WTC11 (cell line): Measurements from ENCODE around the gene MYO7B.

Experiments
- ETV6 ChIP-seq: sonication (generic); formaldehyde crosslinking; IDR thresholded peaks from 2 replicates; pipeline ENCODE4 v1.8.1; 2022; ENCODE audit warnings: mild to moderate bottlenecking, missing genetic modification reagents
- HMGA2 ChIP-seq: fragments of 250-450 bp; sonication (Bioruptor Pico); IDR thresholded peaks from 2 replicates; pipeline ENCODE4 v1.4.0; 2021; ENCODE audit warnings: mild to moderate bottlenecking, moderate library complexity
- JAZF1 ChIP-seq: fragments of 250-450 bp; sonication (Bioruptor Pico); IDR thresholded peaks from 2 replicates; pipeline ENCODE4 v1.9.0; 2021; ENCODE audit warnings: moderate library complexity, mild to moderate bottlenecking, inconsistent platforms
- JUN ChIP-seq: sonication (generic); formaldehyde crosslinking; IDR thresholded peaks from 2 replicates; pipeline ENCODE4 v1.8.0; 2023; ENCODE audit warnings: mild to moderate bottlenecking, missing genetic modification reagents
- MXD4 ChIP-seq: fragments of 250-450 bp; sonication (Bioruptor Pico); IDR thresholded peaks from 2 replicates; pipeline ENCODE4 v1.8.0; 2021; ENCODE audit warnings: mild to moderate bottlenecking, moderate library complexity, borderline replicate concordance
- NFE2L1 ChIP-seq: sonication (generic); formaldehyde crosslinking; IDR thresholded peaks from 2 replicates; pipeline ENCODE4 v1.8.1; 2023; ENCODE audit warnings: missing genetic modification reagents
- TCF7 ChIP-seq: sonication (generic); formaldehyde crosslinking; IDR thresholded peaks from 2 replicates; pipeline ENCODE4 v1.8.0; 2022; ENCODE audit warnings: mild to moderate bottlenecking, low read depth, missing genetic modification reagents, moderate library complexity
- TF ChIP-seq, protein P1 (sequence below): sonication (generic); formaldehyde crosslinking; IDR thresholded peaks from 2 replicates; pipeline ENCODE4 v1.8.1; 2022; ENCODE audit warnings: low read depth, missing genetic modification reagents, borderline replicate concordance
- TF ChIP-seq, protein P2 (sequence below): sonication (generic); formaldehyde crosslinking; IDR thresholded peaks from 2 replicates; pipeline ENCODE4 v1.8.1; 2022; ENCODE audit warnings: low read depth, mild to moderate bottlenecking, moderate library complexity, missing genetic modification reagents, borderline replicate concordance
- TF ChIP-seq, protein P3 (sequence below): sonication (generic); formaldehyde crosslinking; IDR thresholded peaks from 2 replicates; pipeline ENCODE4 v1.8.1; 2022; ENCODE audit warnings: missing genetic modification reagents, borderline replicate concordance
- TF ChIP-seq, protein P4 (sequence below): fragments of 200-600 bp; IDR thresholded peaks from 2 replicates; pipeline ENCODE4 v1.8.0; 2022; ENCODE audit warnings: antibody characterized with exemption
- TF ChIP-seq, protein P5 (sequence below): sonication (generic); formaldehyde crosslinking; IDR thresholded peaks from 2 replicates; pipeline ENCODE4 v1.8.1; 2023; ENCODE audit warnings: mild to moderate bottlenecking, missing genetic modification reagents, moderate library complexity
- TF ChIP-seq, protein P6 (sequence below): sonication (generic); formaldehyde crosslinking; IDR thresholded peaks from 2 replicates; pipeline ENCODE4 v1.8.0; 2022; ENCODE audit warnings: mild to moderate bottlenecking, missing genetic modification reagents
- TF ChIP-seq, protein P7 (sequence below): fragments of 250-450 bp; sonication (Bioruptor Pico); IDR thresholded peaks from 2 replicates; pipeline ENCODE4 v1.9.0; 2021; ENCODE audit warnings: mild to moderate bottlenecking

DNA sequence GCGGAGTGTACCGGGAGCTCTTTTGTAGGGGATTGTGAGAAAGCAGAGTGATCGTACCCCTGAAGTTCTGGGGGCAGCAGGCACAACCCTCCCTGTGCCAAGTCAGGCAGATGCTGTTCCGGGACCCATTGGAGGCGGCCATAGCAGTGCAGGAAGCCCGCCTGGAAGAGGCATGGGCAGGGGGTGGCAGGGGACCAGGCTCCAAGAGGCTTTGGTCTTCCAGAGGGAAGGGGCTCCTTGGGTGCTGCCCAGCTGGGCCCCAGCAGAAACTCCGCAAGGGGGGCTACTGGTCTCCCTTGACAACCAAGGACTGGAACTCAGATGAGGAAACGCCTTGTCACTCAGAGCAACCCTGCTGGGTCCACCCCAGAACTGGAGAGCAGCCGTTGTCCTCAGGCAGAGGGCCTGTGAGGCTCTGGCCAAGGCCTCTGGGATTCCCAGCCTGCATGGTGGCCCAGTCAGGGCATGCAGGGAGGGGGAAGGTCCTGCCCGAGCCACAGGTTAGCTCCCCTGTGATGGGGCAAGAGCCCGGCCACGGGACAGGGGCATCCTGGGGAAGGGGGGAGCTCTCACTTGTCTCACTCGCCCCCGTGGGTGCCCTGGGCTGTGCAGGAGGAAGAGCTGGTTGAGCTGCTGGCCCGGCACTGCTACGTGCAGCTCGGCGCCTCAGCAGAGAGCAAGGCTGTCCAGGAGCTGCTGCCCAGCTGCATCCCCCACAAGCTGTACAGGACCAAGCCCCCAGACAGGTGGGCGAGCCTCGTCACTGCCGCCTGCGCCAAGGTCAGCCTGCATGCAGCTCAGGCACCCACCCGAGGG lies 89.5 kb downstream of the MYO7B start:
- TF ChIP-seq ETV6 (CRISPR knock-in tag) (no peak), MXD4 (no peak), JAZF1 (CRISPR knock-in tag) (no peak), NFE2L1 (CRISPR knock-in tag) (no peak), JUN (no peak), HMGA2 (no peak), TCF7 (CRISPR knock-in tag) (no peak)
- TF ChIP-seq, protein P1, sequence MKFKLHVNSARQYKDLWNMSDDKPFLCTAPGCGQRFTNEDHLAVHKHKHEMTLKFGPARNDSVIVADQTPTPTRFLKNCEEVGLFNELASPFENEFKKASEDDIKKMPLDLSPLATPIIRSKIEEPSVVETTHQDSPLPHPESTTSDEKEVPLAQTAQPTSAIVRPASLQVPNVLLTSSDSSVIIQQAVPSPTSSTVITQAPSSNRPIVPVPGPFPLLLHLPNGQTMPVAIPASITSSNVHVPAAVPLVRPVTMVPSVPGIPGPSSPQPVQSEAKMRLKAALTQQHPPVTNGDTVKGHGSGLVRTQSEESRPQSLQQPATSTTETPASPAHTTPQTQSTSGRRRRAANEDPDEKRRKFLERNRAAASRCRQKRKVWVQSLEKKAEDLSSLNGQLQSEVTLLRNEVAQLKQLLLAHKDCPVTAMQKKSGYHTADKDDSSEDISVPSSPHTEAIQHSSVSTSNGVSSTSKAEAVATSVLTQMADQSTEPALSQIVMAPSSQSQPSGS: no peak
- TF ChIP-seq, protein P2, sequence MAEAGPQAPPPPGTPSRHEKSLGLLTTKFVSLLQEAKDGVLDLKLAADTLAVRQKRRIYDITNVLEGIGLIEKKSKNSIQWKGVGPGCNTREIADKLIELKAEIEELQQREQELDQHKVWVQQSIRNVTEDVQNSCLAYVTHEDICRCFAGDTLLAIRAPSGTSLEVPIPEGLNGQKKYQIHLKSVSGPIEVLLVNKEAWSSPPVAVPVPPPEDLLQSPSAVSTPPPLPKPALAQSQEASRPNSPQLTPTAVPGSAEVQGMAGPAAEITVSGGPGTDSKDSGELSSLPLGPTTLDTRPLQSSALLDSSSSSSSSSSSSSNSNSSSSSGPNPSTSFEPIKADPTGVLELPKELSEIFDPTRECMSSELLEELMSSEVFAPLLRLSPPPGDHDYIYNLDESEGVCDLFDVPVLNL: no peak
- TF ChIP-seq, protein P3, sequence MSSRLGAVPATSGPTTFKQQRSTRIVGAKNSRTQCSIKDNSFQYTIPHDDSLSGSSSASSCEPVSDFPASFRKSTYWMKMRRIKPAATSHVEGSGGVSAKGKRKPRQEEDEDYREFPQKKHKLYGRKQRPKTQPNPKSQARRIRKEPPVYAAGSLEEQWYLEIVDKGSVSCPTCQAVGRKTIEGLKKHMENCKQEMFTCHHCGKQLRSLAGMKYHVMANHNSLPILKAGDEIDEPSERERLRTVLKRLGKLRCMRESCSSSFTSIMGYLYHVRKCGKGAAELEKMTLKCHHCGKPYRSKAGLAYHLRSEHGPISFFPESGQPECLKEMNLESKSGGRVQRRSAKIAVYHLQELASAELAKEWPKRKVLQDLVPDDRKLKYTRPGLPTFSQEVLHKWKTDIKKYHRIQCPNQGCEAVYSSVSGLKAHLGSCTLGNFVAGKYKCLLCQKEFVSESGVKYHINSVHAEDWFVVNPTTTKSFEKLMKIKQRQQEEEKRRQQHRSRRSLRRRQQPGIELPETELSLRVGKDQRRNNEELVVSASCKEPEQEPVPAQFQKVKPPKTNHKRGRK (CRISPR knock-in tag): no peak
- TF ChIP-seq, protein P4, sequence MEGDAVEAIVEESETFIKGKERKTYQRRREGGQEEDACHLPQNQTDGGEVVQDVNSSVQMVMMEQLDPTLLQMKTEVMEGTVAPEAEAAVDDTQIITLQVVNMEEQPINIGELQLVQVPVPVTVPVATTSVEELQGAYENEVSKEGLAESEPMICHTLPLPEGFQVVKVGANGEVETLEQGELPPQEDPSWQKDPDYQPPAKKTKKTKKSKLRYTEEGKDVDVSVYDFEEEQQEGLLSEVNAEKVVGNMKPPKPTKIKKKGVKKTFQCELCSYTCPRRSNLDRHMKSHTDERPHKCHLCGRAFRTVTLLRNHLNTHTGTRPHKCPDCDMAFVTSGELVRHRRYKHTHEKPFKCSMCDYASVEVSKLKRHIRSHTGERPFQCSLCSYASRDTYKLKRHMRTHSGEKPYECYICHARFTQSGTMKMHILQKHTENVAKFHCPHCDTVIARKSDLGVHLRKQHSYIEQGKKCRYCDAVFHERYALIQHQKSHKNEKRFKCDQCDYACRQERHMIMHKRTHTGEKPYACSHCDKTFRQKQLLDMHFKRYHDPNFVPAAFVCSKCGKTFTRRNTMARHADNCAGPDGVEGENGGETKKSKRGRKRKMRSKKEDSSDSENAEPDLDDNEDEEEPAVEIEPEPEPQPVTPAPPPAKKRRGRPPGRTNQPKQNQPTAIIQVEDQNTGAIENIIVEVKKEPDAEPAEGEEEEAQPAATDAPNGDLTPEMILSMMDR: no peak
- TF ChIP-seq, protein P5, sequence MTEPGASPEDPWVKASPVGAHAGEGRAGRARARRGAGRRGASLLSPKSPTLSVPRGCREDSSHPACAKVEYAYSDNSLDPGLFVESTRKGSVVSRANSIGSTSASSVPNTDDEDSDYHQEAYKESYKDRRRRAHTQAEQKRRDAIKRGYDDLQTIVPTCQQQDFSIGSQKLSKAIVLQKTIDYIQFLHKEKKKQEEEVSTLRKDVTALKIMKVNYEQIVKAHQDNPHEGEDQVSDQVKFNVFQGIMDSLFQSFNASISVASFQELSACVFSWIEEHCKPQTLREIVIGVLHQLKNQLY (CRISPR knock-in tag): no peak
- TF ChIP-seq, protein P6, sequence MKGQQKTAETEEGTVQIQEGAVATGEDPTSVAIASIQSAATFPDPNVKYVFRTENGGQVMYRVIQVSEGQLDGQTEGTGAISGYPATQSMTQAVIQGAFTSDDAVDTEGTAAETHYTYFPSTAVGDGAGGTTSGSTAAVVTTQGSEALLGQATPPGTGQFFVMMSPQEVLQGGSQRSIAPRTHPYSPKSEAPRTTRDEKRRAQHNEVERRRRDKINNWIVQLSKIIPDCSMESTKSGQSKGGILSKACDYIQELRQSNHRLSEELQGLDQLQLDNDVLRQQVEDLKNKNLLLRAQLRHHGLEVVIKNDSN: no peak
- TF ChIP-seq, protein P7, sequence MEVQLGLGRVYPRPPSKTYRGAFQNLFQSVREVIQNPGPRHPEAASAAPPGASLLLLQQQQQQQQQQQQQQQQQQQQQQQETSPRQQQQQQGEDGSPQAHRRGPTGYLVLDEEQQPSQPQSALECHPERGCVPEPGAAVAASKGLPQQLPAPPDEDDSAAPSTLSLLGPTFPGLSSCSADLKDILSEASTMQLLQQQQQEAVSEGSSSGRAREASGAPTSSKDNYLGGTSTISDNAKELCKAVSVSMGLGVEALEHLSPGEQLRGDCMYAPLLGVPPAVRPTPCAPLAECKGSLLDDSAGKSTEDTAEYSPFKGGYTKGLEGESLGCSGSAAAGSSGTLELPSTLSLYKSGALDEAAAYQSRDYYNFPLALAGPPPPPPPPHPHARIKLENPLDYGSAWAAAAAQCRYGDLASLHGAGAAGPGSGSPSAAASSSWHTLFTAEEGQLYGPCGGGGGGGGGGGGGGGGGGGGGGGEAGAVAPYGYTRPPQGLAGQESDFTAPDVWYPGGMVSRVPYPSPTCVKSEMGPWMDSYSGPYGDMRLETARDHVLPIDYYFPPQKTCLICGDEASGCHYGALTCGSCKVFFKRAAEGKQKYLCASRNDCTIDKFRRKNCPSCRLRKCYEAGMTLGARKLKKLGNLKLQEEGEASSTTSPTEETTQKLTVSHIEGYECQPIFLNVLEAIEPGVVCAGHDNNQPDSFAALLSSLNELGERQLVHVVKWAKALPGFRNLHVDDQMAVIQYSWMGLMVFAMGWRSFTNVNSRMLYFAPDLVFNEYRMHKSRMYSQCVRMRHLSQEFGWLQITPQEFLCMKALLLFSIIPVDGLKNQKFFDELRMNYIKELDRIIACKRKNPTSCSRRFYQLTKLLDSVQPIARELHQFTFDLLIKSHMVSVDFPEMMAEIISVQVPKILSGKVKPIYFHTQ (CRISPR knock-in tag): no peak
